22Rv1 (cell line): ENCODE data around the gene LSAMP.

Source experiments
- H3K27ac ChIP-seq: fragments of 450-650 bp; 2 replicates; pipeline ENCODE4 v1.5.1; 2017
- ZFX ChIP-seq: fragments of 450-650 bp; IDR thresholded peaks from 2 replicates; pipeline ENCODE4 v1.6.1; 2017; ENCODE audit warnings: antibody characterized with exemption, borderline replicate concordance
- TF ChIP-seq, protein P1 (sequence below): fragments of 450-650 bp; IDR thresholded peaks from 2 replicates; pipeline ENCODE4 v1.5.1; 2017; ENCODE audit warnings: mild to moderate bottlenecking

The LSAMP gene

DNA sequence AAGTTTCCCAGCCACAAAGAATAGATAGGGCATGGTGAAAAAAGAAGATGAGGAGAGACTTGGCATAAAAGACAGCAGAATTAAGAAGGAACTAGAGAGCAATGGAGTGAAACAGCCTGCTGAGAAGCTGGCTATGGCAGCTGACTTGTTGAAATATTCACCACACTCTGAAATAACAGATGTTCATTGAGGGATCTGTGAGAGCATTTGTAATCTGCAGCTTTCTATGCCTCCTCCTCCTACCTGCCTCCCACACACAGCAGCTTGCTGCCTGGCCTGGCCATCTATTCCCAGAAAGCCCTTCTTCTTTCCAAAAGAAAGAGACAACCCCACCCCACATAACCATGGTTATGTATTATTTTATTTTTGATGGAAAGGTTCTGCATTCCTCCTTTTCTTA is 518.1 kb downstream of the LSAMP start:
- TF ChIP-seq, protein P1, sequence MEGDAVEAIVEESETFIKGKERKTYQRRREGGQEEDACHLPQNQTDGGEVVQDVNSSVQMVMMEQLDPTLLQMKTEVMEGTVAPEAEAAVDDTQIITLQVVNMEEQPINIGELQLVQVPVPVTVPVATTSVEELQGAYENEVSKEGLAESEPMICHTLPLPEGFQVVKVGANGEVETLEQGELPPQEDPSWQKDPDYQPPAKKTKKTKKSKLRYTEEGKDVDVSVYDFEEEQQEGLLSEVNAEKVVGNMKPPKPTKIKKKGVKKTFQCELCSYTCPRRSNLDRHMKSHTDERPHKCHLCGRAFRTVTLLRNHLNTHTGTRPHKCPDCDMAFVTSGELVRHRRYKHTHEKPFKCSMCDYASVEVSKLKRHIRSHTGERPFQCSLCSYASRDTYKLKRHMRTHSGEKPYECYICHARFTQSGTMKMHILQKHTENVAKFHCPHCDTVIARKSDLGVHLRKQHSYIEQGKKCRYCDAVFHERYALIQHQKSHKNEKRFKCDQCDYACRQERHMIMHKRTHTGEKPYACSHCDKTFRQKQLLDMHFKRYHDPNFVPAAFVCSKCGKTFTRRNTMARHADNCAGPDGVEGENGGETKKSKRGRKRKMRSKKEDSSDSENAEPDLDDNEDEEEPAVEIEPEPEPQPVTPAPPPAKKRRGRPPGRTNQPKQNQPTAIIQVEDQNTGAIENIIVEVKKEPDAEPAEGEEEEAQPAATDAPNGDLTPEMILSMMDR, result no peak
- TF ChIP-seq ZFX, result no peak
- H3K27ac ChIP-seq, result no peak overlapping the region

DNA sequence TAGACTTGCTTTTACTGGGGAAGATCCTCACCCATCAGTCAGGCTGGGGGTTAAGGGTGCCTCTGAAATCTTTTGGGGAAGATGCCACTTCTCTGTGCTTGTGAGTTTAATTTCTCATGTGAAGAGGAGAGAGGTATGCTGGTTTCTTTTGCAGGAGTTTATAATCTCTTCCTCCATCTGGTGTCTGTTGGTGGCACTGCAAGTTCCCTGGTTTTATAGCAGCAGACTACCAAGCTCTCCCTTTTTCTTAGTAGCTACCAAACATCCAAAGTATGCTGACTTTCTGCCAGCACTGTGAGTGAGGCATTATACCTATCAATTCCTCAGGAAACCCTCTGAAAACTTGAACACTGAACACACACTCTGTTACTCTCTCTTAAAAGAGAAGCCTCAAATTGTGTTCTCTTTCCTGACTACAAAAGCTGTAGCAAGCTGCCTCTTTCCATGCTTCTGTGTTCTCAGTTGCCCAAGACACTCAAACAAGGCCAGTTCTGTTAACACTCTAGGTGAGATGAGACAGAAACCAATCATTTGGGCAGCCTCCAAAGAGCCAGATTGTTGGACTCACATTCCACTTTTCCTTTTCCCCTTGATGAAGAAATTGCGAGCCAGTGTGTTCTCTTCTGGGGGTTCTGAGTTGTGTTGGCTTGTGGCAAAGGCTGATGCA is 522.5 kb downstream of the LSAMP start:
- TF ChIP-seq, protein P1, result peak; percentile 62
- no peak for TF ChIP-seq ZFX
- no peak overlapping the region for H3K27ac ChIP-seq

DNA sequence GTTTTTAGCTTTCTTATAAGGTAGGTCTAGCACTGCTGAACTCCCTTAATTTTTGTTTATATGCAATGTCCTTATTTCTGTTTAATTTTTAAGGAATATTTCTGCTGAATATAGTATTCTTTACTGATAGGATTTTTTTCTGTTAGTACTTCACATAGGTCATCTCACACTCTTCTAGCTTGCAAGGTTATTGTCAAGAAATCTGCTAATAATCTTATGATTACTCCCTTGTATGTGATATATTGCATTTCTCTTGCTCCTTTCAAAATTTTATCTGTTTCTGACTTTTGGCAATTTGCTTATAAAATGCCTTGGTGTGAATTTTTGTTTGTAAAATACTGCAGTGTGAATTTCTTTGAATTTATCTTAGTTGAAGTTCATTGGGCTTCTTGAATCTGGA is 523.6 kb downstream of the LSAMP start:
- TF ChIP-seq, protein P1, result no peak
- TF ChIP-seq ZFX, result no peak
- H3K27ac ChIP-seq, result no peak overlapping the region

DNA sequence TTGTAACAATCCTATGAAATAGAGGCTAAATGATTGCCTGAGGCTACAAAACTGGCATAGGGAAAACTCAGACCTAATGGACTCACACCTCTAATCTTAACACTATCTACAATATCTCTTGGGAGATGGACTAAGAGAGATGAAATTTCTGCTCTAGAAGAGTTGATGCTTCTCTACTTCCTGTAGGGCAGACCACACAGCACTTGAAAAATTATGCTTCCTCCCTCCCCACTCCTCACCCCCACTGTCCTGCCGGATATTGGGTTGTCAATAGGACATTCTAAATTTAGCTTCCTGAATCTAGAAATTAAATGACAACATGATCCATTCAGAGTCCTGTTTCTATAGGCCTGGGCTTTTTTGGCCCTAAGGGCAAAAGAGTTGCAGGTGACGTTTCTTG is 526.4 kb downstream of the LSAMP start:
- TF ChIP-seq, protein P1, result no peak

DNA sequence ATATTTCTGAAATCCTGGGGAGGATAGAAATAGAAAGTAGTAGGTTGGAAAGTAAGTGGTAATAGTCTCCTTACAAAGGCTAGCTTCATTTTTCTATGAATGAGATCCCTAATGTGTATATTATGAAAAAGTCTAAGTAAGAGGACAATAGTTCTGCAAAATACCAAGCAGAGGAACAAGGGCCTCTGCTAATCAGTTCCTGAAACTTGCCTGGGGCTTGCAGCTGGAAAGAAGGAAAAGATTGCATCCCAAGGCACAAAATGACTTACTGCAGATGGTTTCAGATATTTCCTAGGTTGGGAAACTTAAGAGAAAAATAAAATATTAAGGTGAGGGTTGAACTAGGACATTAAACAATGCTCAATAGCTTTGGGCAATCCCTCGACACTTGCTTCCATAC is 528.4 kb downstream of the LSAMP start:
- H3K27ac ChIP-seq, result no peak overlapping the region
- no peak for TF ChIP-seq ZFX
- TF ChIP-seq, protein P1, result no peak

More for the DNA sequence above, 526.4 kb downstream of the LSAMP start:
- H3K27ac ChIP-seq, result no peak overlapping the region

DNA sequence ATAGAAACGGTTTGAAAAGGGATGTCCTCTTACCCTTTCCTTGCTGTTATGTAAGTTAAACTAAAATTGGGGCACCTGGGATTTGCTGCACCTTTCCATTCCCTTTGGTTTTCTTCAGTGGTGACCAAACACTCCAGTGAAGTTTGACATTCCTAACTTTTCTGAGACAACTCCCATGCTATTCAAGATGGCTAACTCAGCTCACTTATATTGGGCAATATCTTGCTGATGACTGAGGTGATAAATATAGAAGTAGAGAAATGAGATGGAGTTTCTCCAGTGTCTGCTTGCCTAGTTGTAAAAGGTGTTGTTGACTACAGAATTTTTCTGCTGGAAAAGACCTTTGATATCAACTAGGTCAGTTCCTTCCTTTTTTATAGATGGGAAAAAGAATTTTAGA is 530.2 kb downstream of the LSAMP start:
- H3K27ac ChIP-seq, result no peak overlapping the region
- TF ChIP-seq, protein P1, result no peak
- no peak for TF ChIP-seq ZFX

DNA sequence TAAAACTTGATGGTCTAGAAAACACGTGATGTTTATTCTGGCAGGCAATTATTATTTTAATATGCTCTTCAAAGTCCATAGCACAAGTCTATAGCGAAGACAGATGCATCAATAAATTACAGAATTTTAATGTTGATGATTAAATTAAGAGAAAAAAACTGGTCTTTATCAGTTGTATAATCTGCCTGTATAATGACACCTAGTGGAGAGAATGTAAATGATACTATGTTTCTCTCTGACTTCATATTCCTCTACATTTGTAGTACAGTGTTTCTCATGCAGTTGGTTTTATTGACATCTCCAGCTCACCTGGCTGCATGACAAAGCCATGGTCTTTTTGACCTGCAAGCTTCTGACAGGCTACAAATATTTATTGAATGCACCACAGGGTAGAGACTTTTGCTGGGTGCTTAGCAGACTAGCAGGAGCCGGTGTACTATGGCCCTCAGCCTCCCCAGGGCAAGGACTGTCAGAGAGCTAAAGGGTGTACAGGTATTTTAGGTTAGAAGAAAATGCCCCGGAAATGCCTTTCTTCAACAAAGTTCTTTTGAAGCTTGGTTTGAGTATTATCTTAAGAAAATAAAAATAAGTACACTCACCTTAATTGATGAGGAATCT is 532.1 kb downstream of the LSAMP start:
- no peak overlapping the region for H3K27ac ChIP-seq
- TF ChIP-seq, protein P1, result peak; percentile 72
- TF ChIP-seq ZFX, result no peak
